EH (cell line): ENCODE data around the gene TRAPPC10.

Experiments
- DNase-seq: peaks from one replicate; pipeline ENCODE4 v3.0.0-alpha.2; 2015; ENCODE audit warnings: low read depth

TRAPPC10 gene, protein sequence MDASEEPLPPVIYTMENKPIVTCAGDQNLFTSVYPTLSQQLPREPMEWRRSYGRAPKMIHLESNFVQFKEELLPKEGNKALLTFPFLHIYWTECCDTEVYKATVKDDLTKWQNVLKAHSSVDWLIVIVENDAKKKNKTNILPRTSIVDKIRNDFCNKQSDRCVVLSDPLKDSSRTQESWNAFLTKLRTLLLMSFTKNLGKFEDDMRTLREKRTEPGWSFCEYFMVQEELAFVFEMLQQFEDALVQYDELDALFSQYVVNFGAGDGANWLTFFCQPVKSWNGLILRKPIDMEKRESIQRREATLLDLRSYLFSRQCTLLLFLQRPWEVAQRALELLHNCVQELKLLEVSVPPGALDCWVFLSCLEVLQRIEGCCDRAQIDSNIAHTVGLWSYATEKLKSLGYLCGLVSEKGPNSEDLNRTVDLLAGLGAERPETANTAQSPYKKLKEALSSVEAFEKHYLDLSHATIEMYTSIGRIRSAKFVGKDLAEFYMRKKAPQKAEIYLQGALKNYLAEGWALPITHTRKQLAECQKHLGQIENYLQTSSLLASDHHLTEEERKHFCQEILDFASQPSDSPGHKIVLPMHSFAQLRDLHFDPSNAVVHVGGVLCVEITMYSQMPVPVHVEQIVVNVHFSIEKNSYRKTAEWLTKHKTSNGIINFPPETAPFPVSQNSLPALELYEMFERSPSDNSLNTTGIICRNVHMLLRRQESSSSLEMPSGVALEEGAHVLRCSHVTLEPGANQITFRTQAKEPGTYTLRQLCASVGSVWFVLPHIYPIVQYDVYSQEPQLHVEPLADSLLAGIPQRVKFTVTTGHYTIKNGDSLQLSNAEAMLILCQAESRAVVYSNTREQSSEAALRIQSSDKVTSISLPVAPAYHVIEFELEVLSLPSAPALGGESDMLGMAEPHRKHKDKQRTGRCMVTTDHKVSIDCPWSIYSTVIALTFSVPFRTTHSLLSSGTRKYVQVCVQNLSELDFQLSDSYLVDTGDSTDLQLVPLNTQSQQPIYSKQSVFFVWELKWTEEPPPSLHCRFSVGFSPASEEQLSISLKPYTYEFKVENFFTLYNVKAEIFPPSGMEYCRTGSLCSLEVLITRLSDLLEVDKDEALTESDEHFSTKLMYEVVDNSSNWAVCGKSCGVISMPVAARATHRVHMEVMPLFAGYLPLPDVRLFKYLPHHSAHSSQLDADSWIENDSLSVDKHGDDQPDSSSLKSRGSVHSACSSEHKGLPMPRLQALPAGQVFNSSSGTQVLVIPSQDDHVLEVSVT

DNA sequence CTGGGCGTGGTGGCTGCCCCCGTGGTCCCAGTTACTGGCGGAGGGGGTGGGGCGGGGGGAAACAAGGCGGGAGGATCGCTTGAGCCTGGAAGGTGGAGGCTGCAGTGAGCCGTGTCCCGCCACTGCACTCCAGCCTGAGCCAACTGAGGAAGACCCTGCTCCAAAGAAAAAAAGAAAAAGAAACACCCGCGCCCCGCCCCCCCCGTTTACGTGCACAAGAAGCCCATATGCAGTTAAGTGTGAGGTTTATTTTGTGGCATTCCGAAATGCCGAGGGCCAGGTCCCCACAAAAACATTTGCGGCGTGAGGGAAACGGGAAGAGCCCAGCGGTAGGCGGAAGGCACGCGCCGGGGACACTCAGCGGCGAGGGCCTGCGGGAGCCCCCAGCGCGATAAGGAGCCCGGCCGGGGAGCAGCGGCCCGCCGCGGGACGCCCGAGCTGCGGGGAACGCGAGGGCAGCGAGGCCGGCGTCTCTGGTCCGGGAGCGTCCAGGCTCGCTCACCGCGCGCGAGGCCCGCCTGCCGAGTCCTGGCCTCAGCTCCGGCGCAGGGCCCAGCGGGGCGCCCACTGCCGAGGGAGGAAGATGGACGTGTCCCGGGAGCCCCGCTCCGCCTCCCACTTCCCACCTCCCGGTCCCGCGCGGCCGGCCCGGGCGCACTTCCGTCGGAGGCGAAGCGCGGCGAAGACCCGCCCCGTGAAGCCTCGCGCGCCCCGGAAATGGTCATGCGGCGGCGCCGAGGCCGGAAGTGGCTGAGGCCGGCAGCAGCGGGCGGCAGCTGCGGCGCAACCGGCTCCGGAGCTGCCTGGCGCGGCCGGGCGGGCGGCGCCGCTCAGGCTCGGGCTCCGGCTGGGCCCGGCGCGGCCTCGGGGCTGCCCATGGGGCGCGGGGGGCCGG is at the start of gene TRAPPC10:
TRAPPC10 (plus strand) TSS at position 731 of the 895 bp plus-strand sequence. CDS start 185 bp downstream, outside the sequence.
- peak; percentile 86 for DNase-seq

DNA sequence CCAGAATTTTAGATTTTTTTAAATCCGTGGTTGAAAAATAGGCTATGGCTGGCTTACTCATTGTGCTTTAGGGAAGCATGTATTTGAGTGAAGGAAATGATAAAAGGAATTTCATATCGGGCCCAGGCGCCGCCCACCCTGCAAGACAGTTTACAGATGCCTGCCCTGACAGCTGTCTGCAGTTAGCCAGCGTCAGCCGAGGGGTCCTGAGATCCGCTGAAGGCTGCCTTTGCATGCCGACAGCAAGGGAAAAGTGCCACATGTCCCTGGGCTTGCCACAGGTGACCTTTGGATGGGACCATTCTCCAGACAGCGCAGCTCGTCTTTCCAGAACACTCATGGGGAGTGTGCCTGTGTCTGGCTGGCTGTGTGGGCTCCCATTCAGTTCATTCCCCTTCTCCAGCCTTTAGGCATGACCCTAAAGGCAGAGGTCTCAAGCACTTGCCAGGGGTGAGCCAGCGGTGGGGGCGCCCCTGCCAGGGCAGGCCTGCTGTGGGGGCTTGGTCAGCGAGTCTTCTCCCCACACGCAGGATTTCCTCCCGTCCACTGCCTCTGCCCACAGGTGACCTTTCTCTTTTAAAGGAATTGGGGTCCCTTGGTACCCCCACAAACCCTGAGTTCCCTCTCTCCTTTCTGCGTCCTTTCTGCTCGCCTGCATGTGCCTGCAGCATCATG is 46.1 kb upstream of the TRAPPC10 start:
- DNase-seq, result no peak

DNA sequence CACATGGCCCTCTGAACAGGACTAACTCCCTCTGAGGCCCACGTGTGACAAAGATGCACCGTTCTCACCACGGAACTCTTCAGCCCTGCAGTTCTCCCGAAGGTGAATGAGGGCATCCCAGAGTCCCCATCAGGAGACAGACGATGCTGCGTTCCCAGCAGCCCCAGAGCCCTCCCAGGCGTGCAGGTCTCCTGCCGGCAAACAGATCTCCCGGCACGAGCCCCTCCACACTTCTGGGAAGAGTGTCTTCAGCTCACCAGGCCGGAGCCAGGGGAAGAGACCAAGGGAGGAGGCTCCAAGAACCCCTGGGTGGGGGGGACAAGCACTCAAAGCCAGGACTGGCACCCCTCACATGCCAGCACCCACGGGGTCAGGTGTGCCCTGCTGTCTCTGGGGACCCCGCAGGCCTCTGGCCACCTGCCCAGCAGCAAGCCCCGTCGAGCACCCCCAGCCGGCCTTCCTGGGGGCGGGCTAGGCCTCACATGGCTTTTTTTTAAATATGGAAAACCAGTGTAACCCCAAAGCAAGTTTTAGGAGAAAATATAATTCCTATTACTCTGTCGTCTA is 45.1 kb upstream of the TRAPPC10 start:
- DNase-seq, result no peak

DNA sequence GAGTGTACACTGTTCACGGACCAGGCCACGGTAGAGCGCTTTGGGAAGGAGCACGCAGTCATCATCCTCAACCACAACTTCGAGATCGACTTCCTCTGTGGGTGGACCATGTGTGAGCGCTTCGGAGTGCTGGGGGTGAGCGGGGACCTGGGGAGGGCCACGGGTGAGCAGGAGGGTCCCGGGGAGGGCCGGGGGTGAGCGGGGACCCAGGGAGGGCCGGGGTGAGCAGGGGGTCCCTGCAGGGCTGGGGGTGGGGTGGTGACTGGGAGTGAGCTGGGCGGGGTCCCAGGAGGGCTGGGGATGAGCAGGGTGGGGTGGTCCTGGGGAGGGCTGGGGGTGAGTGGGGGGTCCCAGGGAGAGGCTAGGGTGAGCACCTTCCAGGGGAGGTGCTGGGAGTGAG is 44.1 kb upstream of the TRAPPC10 start:
- DNase-seq, result no peak

DNA sequence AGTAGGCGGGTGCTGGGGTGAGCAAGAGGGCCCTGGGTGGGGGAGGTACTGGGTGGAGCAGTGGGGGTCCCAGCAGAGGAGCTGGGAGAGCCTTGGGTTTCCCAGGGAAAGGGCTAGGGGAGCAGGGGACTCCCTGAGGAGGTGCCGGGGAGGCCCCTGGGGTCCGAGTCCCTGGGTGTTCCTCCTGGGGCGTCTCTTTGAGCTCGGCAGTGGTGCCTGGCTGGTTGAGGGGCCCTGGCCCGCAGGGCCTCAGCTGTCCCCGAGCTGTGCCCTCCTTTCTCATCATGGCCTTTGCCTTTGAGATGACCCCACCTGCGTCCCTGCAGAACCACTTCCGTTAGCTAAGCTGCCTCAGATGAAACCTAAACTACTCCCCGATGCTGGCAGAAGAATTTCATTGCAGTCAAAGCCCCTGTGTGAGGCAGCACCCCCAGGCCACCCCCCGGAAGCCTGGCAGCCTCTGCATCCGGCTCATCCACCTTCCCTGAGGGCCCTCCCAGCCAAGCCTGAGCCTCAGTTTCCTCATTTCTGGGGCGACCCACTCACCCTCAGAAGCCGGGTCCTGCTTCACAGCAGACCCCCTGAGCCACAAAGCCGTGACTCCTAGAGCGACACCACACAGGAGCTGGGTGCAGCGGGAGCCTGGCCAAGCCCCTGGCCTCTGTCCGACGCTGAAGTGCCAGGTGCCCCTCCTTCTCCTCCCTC is 43.5 kb upstream of the TRAPPC10 start:
- DNase-seq, result no peak

DNA sequence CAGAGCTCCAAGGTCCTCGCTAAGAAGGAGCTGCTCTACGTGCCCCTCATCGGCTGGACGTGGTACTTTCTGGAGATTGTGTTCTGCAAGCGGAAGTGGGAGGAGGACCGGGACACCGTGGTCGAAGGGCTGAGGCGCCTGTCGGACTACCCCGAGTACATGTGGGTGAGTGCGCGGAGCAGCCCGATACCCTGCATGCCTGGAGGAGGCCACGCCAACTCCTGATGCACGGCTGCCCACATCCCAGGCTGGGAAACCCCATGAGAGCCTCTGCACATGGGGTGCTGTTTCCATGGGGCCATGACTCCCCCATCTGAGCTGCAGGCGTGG is 43.0 kb upstream of the TRAPPC10 start:
- DNase-seq, result no peak

DNA sequence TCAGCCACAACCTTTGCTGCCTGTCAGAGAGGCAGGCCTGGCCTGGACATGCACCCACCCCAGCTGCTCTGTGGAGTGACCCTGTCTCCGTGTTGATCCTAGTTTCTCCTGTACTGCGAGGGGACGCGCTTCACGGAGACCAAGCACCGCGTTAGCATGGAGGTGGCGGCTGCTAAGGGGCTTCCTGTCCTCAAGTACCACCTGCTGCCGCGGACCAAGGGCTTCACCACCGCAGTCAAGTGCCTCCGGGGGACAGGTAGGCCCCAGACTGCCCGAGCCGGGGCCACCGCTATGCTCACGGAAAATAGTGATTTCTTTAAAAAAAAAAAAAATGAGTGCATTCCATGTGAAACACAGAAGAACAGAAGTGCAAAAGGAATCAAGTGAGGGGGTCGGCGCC is 41.6 kb upstream of the TRAPPC10 start:
- DNase-seq, result no peak

DNA sequence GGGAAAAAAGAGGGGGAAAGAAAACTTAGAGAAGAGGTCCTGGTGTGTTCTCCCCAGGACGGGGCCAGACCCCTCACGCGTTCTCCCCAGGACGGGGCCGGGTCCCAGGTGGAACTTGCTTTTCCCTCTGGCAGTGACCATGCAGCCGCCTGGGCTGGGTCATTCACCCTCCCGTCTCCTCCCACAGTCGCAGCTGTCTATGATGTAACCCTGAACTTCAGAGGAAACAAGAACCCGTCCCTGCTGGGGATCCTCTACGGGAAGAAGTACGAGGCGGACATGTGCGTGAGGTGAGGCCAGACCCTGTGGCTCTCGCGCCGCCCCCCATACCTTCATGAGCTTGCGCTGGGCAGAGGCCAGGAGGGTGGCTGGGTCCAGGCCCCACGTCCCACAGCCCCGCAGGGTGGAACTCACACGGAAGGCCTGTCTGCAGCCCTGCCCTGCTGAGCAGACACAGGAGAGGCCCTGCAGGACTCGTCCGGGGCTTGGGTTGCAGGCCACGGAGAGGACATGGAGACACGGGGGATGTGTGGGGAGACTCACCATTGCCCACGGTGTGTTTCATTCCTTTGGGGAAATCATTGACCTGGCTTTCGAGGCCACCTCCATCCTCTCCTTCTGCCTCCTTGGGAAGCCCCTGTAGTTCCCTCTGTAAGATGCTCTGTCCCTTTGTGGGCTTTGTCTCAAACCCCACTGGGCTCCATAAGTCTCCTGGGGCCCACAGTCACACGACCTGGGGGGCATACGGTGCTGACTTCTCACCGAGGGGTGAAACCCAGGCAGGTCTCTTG is 40.7 kb upstream of the TRAPPC10 start:
- no peak for DNase-seq

DNA sequence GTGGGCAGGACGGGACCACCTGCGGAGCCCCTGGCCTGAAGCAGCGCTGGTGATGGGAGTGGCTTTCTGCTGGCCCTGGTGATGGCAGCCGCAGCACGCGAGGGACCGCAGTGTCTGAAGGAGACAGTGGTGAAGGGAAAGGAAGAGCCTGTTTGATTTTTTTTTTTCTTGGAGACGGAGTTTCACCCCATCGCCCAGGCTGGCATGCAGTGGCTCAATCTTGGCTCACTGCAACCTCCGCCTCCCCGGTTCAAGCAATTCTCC is 40.2 kb upstream of the TRAPPC10 start:
- DNase-seq, result no peak

DNA sequence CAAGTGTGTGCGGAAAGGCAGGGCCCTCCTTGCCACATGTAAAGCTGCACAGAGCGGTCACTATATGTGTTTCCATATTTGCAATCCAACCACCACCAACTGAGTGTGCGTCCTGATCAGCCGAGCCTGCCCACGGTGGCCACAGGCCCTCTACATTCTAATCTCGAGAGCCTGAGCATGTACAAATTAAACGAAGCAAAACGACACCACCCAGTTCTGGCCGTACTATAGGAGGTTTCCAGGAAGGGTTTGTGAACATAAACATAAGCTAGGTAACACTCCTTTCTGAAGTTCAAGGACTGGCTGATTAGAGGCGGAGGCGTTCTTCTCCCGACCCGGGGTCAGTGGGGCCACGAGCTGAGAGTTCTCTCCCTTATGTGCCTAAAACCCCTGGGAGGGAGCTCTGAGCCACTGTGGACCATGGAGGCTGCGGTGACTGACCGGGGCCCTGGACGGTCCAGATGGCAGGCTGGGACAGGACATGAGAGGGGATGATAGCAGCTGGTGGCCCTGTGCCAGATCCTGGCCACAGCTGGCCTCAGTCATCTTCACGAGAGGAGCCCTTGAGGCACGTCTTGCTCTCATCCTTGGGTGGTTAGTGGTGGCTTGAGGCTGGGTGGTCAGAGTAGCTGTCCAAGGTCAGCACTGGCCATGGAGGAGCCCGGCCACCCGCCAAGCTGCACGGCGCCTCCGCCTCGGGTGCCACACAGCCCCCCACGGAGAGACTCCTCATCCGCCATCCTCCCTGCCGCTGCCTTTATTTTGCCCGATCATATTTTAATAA is 39.1 kb upstream of the TRAPPC10 start:
- DNase-seq, result peak; percentile 13

DNA sequence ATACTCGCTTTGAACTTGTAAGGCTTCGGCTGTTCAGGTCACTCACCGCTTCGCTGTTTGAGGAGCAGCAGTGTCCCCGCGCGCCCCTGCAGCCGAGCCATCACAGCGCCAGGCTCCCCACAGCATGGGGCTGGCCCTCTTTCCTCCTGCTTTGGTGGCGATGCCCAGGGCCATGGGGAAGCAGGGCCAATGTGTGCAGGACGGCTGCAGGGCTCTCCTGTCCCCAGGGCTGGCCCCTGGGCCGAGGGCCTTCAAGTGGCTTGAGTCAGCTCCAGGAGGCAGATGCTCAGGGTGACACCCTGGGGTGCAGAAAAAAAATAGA is 38.5 kb upstream of the TRAPPC10 start:
- no peak for DNase-seq

DNA sequence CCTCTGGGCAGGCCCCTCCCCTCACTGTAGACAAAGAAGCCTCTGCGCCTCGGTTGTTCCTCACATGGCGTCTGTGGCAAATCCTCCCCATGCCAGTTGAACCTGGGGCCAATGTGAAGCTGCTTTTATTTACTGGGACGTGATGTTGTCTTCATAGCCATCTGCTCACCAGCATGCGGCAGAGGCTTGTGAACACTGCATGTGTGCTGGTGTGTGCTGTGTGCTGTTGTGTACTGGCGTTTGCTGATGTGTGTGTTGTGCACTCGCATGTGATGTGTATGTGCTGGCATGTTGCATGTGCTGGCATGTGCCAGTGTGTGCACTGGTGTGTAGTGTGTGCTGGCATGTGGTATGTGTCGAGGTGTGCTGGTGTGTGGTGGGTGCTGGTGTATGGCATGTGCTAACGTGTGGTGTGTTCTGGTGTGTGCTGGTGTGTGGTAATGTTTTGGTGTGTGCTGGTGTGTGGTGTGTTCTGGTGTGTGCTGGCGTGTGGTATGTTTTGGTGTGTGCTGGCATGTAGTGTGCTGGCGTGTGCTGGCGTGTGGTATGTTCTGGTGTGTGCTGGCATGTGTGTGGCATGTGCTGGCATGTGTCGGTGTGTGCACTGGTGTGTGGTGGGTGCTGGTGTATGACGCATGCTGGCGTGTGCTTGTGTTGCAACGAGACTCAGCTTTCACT is 37.2 kb upstream of the TRAPPC10 start:
- no peak for DNase-seq

DNA sequence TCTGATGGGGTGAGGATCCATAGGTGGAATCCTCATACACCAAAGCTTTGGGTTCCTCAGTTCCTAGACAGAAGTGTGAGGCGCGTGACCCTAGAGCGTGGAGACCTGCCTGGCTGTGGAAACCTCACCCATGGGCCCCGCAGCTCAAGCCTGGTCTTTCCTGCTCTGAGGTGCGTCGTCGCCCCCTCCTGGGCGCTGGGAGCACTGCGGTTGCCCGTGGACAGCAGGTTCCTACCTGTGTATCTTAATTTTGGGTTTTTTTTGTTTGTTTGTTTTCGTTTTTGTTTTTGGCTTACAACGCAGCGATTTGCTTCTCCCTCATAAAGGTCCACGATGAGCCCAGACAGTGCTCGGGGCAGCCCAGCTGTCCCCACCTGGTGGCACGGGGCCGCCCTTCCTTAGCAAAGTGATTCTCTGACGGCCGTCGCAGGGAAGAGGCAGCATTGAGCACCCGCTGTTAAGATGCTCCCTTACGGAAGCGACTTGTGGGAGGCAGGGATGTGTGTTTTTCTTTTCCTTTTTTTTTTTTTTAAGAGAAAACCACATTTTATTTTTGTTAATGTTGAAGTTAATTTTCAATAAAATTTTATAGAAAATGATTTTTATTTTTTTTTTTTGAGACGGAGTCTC is 36.5 kb upstream of the TRAPPC10 start:
- peak; percentile 60 for DNase-seq

DNA sequence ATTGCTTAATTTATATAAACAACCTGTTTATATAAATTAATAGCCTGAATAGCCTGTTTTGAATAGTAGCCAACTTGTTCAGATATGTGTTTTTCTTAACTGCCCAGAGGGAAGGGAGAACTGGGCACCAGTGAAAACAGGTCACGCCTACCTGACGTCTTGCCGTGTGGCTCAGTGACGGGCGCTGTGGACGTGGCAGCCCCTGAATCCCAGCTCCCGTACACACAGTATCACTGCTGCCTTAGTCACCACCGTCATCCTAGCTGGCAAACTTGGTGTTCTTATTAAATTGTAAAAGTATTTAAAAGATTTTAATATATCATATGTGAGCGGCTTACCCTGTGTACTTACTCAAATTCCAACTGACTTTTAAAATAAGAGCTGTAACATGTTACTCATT is 35.4 kb upstream of the TRAPPC10 start:
- DNase-seq, result no peak

DNA sequence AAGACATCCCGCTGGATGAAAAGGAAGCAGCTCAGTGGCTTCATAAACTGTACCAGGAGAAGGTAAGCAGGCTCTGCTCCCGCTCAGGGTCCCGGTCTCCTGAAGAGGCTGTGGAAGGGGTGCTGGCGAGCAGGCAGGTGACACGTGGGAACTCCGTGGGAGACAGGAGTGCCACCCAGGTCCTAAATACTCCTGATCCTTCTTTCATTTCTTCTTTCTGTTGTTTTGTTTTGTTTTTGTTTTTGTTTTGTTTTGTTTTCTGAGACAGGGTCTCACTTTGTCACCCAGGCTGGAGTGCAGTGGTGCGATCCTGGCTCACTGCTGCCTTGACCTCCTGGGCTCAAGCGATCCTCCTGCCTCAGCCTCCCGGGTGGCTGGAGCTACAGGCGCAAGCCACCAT is 34.0 kb upstream of the TRAPPC10 start:
- DNase-seq, result no peak

DNA sequence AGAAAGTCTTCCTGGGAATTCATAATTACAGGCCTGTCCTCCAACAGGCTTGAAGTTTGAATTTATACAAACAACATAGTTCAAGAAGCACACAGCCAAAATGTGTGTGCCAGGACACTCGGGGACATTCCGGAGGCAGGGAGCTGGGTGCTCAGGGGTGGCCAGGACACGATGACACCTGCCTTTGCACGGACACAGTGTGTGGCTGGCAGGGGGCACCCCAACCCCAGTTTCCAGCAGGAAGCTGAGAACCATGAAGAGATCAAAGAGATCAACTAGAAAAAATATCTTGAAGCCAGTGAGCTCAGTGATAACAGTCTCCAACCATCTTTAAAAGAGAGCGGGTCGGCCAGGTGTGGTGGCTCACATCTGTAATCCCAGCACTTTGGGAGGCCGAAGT is 32.5 kb upstream of the TRAPPC10 start:
- DNase-seq, result no peak

DNA sequence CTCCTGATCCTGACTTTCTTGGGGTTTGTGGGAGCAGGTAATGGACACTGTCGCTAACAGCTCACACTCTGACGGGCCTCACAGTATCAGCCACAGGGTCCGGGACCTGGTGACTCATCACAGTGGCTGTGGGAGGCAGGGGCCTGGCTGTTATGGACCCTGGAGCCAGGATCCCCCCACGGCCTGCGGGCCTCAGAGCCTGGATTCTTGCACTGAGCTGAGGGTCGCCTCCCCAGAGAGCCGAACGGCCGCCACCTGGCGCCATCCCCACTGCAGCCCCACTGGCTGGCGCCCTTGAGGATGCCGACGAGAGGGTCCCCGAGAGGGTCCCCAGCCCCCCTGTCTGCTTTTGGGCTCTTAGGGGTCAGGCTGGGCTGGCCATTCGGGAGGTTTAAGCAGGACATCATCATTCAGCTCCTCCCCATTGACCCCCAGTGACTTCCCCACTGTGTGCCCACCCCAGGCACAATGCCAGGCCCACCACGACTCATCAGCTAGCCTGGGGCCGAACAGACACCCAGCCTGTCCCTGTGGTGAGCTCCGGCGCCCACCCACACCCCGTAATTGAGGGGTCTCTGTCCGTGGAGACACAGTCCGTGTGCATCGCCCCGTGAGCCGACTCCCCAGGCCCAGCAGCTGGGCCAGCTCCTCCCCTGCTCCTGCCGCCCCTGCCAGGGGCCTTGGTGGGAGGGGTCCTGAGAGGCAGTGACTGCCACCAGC is 30.8 kb upstream of the TRAPPC10 start:
- no peak for DNase-seq
